ENCODE results near the gene KL.

The KL gene

DNA sequence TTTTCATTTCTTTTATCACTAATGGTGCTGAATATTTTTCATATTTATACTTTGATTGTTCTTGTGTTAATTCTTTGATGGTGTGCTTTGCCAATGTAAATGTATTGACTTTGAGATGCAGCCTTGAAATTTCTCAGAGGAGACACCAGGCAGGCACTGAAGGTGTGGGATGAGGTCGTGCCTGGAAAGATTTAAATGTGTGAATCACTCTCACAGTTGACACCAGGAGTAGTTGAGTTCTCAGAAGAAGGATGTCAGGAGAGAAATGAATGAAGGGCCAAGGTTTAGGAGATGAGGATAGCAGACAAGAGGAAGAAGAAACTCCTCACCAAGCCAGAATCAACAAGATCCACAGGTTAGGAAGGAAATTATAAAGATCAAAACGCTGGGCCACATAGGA lies 10.1 kb upstream of the KL start:
- DNase-seq: no peak

DNA sequence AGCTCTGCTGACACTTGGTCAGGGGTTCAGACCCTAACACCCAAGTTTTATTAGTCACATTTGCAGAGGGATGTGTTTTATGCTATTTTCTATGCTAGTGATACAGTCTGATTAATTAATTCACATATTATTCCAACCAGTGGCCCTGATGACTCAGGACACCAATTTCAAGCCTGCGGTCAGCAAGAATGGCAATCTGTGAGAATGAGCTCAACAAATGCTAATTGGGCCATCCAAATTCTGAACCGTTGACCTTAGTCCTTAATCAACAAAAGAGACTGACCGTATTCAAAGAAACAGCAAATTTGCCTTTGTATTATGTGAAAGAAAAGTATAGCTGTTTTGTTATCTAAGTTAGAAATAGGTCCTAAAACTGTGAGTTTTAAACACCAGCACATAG lies 9.6 kb upstream of the KL start:
- no peak for DNase-seq

DNA sequence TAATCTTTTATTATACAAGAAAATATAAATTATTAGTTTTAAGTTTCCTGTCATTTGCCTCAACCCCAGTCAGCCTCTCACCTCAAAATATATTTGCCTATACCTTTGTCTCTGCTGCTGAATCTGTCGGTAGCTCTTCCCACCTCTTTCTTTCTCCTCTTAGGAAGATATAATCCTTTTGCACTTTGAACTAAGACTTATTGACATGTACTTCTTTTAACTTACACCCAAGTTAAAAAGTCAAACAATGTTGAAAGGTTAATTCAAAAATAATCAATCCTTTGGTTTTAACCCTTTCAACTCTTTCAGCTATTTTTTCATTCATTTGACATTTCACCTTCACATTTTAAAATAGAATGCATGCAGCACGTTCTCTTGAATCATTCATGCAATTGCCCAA lies 9.0 kb upstream of the KL start:
- DNase-seq: no peak

GRCh38 chr13:33007950-33008349 lies 8.3 kb upstream of the KL start:
- no peak for DNase-seq

DNA sequence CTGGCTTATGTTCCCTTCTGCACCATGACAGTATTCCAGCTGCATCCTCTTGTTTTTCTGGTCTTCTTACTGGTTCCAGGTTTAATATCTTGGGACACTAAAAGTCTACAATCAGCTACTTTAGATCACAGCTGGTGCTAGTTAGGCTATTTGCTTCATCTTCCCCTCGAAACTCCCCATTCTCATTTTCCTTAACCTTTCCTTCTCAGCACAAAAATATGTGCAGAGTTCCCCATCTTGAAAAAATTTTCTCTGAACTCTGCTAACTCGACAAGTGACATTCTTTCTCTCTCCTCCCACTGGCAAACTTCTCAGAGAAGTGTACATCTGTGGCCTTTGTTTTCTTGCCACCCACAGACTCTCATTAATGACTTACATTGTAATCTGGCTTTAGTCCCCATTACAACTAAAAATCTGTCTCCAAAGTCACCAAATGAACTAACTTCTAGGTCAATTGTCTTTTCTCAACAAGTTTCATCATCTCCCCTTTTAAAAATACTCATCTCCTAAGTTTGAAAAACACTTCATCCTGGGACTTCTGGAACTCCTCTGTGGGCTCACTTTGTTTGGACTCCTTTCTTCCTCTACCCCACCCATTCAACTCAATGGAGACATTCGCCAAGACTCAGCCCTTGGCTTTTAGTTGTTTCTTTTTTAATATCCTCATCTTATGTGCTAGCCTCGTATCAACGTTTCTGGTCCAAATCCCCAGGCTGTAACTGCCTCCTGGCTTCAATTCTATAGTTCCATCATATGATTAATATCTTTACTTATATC lies 7.1 kb upstream of the KL start:
- no peak for DNase-seq

- no peak for DNase-seq
Measured at GRCh38 chr13:33011828-33012470, 4.3 kb upstream of the KL start.

GRCh38 chr13:33014291-33014690 lies 1.9 kb upstream of the KL start:
- DNase-seq: no peak

DNA sequence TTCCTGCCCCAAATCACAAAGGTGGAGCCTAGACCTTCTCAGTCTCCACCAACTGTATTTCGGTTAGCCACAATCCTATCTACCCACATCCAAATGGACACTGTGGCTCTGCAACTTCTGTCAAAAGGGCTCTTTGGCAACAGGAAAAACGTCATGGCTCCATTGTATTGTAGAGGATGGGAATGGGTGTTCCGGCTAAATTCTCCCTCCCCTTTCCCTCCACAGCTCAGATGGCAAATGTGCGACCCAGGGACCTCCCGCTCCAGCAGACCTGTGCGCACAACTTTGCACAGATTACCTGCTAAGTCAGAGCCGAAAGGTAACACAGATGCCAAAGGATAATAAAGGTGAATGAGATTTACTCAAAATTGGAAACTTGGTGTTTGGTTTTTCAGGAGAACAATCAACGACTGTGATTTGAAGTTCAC lies 968 bp upstream of the KL start:
- no peak for DNase-seq

GRCh38 chr13:33015791-33016323 lies 366 bp upstream of the KL start:
- no peak for DNase-seq

GRCh38 chr13:33017323-33017929 lies 1.2 kb downstream of the KL start:
- DNase-seq: peak; percentile 7

GRCh38 chr13:33018886-33019285 lies 2.7 kb downstream of the KL start:
- no peak for DNase-seq

- DNase-seq: no peak
Measured at GRCh38 chr13:33022986-33023385, 6.8 kb downstream of the KL start.

DNA sequence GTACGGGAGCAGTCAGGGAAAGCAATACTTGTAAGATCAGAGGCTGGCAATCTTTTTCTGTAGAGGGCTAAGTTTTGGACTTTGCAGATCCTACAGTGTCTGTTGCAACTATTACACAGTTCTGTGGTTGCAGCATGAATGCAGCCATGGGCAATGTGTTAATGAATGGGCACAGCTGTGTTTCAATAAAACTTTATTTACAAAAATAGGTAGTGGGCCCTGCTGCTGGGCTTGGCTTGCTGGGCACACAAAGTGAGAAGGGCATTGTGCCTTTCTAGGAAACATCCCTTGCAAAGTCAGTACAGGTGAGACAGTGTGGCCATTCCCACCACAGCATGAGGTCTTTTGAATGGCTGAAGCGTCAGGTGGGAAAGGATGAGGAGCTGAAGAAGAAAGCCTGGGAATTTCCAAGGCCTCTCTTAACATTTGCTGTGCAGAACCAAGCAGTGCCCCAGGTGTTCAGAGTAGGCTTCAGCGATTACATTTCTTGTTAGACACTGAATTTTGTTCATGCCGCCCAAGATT lies 9.1 kb downstream of the KL start:
- no peak for DNase-seq

DNA sequence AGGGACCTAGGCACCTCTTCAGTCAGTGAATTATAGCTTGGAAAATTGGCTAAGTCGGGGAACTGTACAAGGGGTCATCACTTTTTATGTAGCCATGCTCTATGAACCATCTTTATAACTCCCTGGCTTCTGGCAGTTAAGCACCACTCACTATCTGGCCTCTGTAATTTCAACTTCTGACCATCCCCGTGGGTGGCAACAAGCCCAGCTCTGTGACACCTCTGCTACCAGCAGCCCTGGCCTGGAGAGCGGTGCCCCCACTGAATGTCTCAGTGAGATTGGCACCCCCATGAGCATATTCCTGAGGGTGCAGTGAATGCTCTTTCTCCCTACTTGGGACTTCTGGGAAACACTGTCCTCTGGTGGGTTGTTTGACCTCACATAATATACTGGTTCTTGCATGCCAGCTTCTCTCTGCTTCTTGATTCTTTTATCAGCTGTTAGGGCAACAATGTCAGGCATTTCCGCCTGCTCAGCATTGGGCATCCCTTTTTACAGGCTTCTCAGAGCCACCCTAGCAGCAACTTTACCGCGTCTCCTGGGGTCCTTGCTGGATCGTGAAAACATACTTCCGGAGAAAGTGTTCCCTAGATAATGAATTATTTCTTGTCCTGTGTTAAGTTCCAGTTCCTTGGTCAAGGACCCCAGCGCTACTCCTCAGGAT lies 10.4 kb downstream of the KL start:
- DNase-seq: no peak

DNA sequence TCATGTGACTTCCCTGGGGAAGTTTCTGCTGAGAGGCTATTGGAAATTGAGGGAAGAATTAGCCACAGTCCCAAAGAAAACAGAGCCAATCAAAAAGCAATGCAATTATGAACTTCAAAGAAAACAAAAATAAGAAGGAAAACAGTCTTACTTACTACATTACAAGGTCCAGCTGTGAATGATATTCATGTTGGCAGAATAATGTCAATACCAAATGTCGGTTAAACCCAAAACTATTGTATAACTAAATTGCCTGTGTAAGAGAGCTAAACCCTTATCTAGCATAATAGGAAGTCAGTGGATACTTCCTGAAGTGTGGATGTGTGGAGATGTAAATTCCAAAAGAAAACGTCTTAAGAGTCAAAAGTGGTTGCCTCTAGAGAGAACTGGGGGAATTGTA lies 12.4 kb downstream of the KL start:
- no peak for DNase-seq

DNA sequence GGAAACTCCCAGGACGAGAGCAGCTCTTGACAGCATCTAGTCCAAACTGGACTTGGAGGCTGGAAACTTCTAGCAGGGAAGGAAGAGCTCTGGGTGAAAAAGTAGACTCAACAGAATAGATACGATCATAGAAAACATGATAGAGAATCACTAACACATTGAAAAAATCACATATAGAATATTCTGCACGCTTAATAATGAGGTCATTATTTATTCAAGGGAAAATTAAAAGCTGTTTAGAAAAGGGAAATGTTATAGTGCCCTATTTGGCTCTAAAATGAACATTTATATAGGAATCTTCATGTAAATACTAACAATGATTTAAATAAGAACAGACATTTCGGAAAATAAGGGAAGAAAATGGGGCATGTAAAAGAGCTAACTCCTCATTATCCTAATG lies 15.1 kb downstream of the KL start:
- no peak for DNase-seq

DNA sequence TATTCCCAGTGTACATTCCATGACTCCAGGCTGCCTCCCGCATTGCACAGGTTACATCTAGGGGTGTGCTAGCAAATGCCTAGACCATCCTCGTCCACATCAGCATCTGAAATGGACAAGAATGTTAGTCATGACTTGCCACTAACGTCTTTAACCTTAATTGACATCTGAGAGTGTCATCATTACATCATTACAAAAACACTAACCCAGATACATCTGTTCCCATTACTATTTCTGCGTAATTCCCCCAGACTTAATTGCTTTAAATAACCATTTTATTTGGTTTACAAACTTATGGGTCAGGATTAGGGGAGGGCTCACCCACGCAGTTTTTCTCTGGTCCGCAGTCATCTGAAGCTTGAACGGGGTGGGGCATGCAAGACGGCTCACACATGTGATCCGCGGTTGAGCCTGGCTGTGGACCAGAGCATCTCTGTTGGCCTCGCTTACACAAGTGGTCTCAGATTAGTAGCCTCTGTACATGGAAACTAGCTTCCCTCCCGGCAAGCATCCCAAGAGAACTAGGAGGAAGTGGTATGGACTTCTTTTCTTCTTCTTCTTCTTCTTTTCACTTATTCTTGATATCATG lies 15.9 kb downstream of the KL start:
- no peak for DNase-seq

- no peak for DNase-seq
Measured at GRCh38 chr13:33033051-33033812, 17.0 kb downstream of the KL start.

GRCh38 chr13:33033986-33034385 lies 17.8 kb downstream of the KL start:
- DNase-seq: no peak

GRCh38 chr13:33034882-33035520 lies 18.8 kb downstream of the KL start:
- DNase-seq: no peak

- no peak for DNase-seq
Measured at GRCh38 chr13:33037673-33038072, 21.4 kb downstream of the KL start.

DNA sequence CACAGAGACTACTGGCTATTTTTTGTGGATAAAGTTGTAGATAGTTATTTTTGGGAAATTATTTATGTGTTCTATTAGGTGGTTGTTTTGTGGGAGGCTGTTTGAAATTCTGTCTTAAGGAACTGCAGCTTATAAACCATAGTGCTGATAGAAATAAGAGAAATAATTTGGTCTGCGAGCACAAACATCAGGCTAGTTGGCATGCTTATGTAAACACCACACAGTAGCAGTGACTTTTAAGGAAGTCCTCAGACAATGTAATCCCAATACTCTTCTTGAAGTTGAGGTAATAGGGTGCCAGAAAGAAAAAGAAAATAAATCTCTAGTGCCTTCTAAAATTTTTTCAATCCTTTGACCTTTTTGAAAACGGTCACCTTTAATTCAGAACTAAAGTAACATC lies 23.9 kb downstream of the KL start:
- no peak for DNase-seq

All from stimulated activated naive CD4-positive, alpha-beta T cell treated with Interleukin-2 at 50 U/mL for 16 hours (primary cell).